ENCODE results near the gene ASB2.
A peak's percentile ranks its signal among the peaks of the same experiment; 100 is the strongest.

ASB2 gene

GRCh38 chr14:93893661-93894261 is 82.6 kb downstream of the ASB2 start:
- H3K4me3 ChIP-seq (replicated peaks; ENCODE audit: low read depth, low read length) = no peak overlapping the region
- DNase-seq (ENCODE audit: extremely low read depth, low read depth) = no peak
- TF ChIP-seq, protein P1, sequence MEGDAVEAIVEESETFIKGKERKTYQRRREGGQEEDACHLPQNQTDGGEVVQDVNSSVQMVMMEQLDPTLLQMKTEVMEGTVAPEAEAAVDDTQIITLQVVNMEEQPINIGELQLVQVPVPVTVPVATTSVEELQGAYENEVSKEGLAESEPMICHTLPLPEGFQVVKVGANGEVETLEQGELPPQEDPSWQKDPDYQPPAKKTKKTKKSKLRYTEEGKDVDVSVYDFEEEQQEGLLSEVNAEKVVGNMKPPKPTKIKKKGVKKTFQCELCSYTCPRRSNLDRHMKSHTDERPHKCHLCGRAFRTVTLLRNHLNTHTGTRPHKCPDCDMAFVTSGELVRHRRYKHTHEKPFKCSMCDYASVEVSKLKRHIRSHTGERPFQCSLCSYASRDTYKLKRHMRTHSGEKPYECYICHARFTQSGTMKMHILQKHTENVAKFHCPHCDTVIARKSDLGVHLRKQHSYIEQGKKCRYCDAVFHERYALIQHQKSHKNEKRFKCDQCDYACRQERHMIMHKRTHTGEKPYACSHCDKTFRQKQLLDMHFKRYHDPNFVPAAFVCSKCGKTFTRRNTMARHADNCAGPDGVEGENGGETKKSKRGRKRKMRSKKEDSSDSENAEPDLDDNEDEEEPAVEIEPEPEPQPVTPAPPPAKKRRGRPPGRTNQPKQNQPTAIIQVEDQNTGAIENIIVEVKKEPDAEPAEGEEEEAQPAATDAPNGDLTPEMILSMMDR (IDR thresholded peaks at IDR 0.05; ENCODE audit: low read depth, low read length, missing control alignments) = no peak

DNA sequence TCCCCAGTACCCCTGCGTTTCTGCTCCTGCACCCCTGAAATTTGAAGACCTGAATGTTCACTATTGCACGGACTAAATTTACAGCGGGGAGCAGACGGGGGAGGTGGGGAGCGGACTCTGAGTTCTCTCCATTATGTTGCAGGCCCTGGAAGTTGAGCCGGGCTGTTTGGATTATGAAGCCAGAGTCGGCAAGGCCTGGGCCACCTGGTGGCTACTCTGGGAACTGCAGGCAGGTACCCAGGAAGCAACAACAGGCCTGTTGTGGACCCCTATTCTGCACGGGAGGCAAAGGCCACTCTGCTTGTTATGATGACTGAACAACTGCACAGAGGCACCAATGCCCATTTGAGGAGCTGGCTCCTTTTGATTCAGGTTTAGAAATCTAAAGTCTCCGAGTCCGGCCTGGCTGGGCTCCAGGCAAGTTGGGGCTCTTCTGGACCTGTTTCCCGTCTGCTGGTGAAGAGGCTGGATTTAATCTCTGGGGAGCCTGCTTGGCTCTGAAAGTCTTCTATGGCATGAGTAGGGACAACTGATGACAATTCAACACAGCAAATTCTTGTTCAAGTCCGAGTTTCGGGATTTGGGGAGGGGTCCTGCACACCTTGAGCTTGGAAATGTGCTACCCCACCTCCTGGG is 83.3 kb downstream of the ASB2 start:
- TF ChIP-seq, protein P1 (IDR thresholded peaks at IDR 0.05; ENCODE audit: low read depth, low read length, missing control alignments) = peak; percentile 99
- no peak for DNase-seq (ENCODE audit: extremely low read depth, low read depth)
- no peak overlapping the region for H3K4me3 ChIP-seq (replicated peaks; ENCODE audit: low read depth, low read length)

DNA sequence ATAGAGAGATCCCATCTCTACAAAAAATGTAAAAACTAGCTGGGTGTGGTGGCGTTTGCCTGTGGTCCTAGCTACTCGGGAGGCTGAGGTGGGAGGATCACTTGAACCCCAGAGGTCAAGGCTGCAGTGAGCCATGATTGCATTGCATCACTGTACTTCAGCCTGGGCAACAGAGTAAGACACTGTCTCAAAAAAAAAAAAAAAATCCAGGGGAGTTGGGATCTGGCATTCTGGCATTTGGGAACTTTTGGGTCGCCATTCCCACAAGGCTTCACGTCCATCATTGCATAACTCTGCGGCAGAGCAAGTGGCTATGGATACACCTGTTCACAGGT is 83.9 kb downstream of the ASB2 start:
- no peak for DNase-seq (ENCODE audit: extremely low read depth, low read depth)
- TF ChIP-seq, protein P1 (IDR thresholded peaks at IDR 0.05; ENCODE audit: low read depth, low read length, missing control alignments) = no peak
- H3K4me3 ChIP-seq (replicated peaks; ENCODE audit: low read depth, low read length) = no peak overlapping the region

GRCh38 chr14:93891756-93892504 is 84.4 kb downstream of the ASB2 start:
- no peak overlapping the region for H3K4me3 ChIP-seq (replicated peaks; ENCODE audit: low read depth, low read length)
- TF ChIP-seq, protein P1 (IDR thresholded peaks at IDR 0.05; ENCODE audit: low read depth, low read length, missing control alignments) = no peak
- no peak for DNase-seq (ENCODE audit: extremely low read depth, low read depth)

DNA sequence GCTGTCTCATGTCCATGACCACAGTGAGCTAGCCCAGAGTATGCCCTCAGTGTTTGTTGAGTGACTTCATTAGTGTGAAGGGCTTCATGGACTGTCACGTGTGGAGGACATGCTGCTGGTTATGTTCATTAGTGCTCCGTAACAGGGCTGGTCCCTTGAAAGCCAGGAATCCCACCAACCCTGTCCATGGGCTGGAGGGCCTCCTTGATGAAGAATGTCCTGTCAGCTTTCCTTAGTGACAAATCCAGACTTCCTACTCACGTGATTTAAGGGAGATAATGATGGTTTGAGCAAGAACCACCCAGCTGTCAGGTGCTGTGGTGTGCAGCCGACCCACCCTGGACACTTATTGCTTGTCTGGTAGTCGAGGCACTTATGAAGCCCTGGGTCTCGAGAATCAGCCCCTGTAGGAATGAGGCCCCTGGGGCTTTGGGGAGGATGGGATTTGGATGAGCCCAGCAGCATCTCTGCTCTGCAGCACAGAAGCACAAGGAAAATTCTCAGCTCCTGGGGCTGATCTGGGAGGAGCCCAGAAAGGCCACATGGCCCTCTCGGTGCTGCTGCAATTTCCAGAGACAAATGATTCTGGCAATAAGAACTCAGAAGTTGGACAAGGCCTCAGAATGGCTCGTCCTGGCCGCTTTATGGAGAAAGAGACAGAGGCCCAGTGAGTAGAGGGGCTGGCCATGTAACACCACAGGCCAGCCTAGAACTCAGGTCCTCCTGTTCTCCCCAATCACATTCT is 86.5 kb downstream of the ASB2 start:
- no peak for DNase-seq (ENCODE audit: extremely low read depth, low read depth)
- TF ChIP-seq, protein P1 (IDR thresholded peaks at IDR 0.05; ENCODE audit: low read depth, low read length, missing control alignments) = no peak
- no peak overlapping the region for H3K4me3 ChIP-seq (replicated peaks; ENCODE audit: low read depth, low read length)

DNA sequence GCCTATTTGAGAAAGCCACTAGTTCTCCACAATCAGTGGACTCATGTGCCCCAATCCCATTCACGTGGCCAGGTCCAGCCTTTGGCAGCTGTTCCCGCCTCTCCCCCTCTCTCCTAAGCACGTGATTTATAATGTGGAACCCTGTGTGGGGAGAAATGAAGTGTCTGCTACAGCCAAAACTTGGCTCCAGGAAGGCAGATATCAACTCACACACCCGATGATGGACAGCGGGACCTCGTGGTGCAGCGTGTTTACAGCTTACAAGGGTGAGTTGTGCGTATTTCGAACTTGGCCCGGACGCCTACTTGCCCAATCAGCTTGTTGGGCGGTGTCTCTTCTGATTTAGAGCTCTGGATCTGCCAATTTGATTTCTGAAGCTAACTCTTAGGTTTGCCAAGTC is 87.4 kb downstream of the ASB2 start:
- no peak for DNase-seq (ENCODE audit: extremely low read depth, low read depth)
- no peak overlapping the region for H3K4me3 ChIP-seq (replicated peaks; ENCODE audit: low read depth, low read length)
- TF ChIP-seq, protein P1 (IDR thresholded peaks at IDR 0.05; ENCODE audit: low read depth, low read length, missing control alignments) = no peak

All from HFF-Myc (cell line).